GM23248 (cell line): ENCODE results near the gene IBTK.

Experiments used
- EZH2 ChIP-seq: fragments of 200-600 bp; sonication (generic); IDR thresholded peaks from 2 replicates; pipeline ENCODE4 v1.6.1; 2018; ENCODE audit warnings: antibody characterized with exemption, mild to moderate bottlenecking; ENCODE audit not compliant: insufficient read depth, poor library complexity, severe bottlenecking
- EZH2phosphoT487 ChIP-seq: fragments of 200-600 bp; sonication (generic); IDR thresholded peaks from 2 replicates; pipeline ENCODE4 v1.6.1; 2018; ENCODE audit warnings: antibody characterized with exemption, moderate library complexity, mild to moderate bottlenecking, low read depth; ENCODE audit not compliant: insufficient read depth

DNA sequence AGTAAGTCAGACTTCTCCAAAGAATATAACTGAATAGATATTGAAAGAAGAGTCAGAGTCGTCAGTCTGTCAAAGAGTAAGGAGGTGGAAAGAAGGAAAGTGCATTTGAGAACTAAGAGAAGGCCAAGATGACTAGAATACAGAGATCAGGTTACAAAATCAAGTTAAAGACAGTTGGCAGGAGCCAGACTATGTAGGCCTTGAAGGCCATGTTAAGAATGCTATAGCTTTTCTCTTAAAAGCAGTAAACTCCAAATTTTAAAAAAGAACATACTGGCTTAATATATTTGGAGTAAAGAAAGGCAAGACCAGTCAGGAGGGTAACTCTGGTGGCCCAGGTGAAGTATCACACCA lies 68.8 kb downstream of the IBTK start:
- TF ChIP-seq EZH2, result no peak
- TF ChIP-seq EZH2phosphoT487, result no peak
